ENCODE measurements around the gene TNFRSF4.

DNA sequence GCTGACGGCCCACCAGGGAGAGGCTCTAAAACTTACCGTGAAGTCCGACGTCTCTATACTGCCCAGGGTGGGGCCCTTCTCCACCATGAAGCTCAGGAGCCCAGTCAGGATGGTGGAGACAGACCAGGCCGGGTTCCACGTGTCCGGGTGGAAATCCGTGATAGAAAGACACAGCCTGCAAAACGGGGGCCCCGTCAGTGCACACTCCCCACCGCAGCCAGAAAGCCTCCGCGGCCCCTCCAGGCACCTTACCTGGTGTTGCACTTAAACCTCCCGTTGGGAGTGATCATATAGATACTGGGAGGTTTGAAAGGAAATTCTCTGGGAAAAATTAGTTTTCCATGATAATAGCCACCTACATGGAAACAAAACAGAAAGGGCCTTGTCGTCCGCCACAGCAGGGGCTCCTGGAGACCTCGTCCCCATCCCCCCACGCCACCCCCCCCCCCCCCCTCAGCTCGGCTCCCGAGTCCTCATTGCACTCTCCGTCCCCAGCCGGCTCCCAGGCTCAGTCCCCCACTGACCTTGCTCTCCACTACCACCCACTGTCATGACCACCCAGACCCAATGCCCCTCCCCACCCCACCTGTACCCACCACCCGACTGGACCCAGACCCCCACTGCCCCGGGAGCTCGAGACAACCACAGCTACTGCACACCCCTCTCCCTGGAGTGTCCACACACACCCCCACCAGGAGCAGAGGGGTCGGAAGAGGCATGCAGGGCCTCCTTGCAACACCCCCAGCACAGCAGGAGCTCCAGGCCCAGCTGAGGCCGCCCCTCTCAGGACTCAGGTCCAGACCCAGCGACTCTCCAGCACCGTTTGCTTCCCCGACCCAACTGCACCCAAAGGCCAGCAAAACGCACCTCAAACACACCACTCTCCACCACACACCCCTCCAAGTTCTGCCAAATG, 43.3 kb upstream of the TNFRSF4 start:
- TF ChIP-seq, protein P1, sequence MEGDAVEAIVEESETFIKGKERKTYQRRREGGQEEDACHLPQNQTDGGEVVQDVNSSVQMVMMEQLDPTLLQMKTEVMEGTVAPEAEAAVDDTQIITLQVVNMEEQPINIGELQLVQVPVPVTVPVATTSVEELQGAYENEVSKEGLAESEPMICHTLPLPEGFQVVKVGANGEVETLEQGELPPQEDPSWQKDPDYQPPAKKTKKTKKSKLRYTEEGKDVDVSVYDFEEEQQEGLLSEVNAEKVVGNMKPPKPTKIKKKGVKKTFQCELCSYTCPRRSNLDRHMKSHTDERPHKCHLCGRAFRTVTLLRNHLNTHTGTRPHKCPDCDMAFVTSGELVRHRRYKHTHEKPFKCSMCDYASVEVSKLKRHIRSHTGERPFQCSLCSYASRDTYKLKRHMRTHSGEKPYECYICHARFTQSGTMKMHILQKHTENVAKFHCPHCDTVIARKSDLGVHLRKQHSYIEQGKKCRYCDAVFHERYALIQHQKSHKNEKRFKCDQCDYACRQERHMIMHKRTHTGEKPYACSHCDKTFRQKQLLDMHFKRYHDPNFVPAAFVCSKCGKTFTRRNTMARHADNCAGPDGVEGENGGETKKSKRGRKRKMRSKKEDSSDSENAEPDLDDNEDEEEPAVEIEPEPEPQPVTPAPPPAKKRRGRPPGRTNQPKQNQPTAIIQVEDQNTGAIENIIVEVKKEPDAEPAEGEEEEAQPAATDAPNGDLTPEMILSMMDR (IDR thresholded peaks at IDR 0.05) = no peak
- TF ChIP-seq POLR2A (IDR thresholded peaks at IDR 0.05) = no peak

Data from thyroid gland (tissue), 4 donors.